Mucosa of rectum (tissue), 2 donors: Measurements from ENCODE around the gene NSUN4.
"Not testable (repeated sequence)": the region's sequence is repeated elsewhere in the genome, so short reads cannot be mapped to it uniquely, and the experiment has no call there.

Experiments
- H3K27ac ChIP-seq, 2 donors: one replicate each; pipeline ENCODE4 v1.7.0; 2013; ENCODE audit warnings: inconsistent platforms in 2 of 2, low read depth in 2 of 2, low read length in 2 of 2
- H3K27me3 ChIP-seq, 2 donors: one replicate each; pipeline ENCODE4 v1.7.0; 2013; ENCODE audit warnings: low read length in 2 of 2; ENCODE audit not compliant: control insufficient read depth in 2 of 2, insufficient read depth in 2 of 2
- H3K36me3 ChIP-seq, 2 donors: one replicate each; pipeline ENCODE4 v1.7.0; 2013; ENCODE audit warnings: low read length in 2 of 2; ENCODE audit not compliant: control insufficient read depth in 2 of 2, insufficient read depth in 2 of 2
- H3K4me1 ChIP-seq, 2 donors: one replicate each; pipeline ENCODE4 v1.7.0; 2013; ENCODE audit warnings: low read length in 2 of 2, mild to moderate bottlenecking in 1 of 2; ENCODE audit not compliant: control insufficient read depth in 2 of 2, insufficient read depth in 2 of 2
- H3K4me3 ChIP-seq, 2 donors: one replicate each; pipeline ENCODE4 v1.7.0; 2013; ENCODE audit warnings: low read length in 2 of 2
- H3K9ac ChIP-seq, 2 donors: one replicate each; pipeline ENCODE4 v1.7.0; 2013; ENCODE audit warnings: low read length in 2 of 2, low read depth in 1 of 2, mild to moderate bottlenecking in 1 of 2
- H3K9me3 ChIP-seq, 2 donors: one replicate each; pipeline ENCODE4 v1.7.0; 2013; ENCODE audit warnings: low read length in 2 of 2; ENCODE audit not compliant: control insufficient read depth in 2 of 2
- donor health status: healthy.
- donor health status: Normal muscosa, but diverticular disease.

Gene NSUN4

GRCh38 chr1:46306159-46306530 lies 34.5 kb upstream of the NSUN4 start:
- Histone ChIP-seq H3K27ac (no peak overlapping the region), H3K9me3 (no peaks in the 10 kb centered on the region), H3K4me3 (no peak overlapping the region), H3K36me3 (peaks cover 12 to 21% of the 10 kb centered on the region in 2 donors), H3K9ac (no peak overlapping the region), H3K4me1 (peaks cover 8 to 19% of the 10 kb centered on the region in 2 donors), H3K27me3 (no peaks in the 10 kb centered on the region)

DNA sequence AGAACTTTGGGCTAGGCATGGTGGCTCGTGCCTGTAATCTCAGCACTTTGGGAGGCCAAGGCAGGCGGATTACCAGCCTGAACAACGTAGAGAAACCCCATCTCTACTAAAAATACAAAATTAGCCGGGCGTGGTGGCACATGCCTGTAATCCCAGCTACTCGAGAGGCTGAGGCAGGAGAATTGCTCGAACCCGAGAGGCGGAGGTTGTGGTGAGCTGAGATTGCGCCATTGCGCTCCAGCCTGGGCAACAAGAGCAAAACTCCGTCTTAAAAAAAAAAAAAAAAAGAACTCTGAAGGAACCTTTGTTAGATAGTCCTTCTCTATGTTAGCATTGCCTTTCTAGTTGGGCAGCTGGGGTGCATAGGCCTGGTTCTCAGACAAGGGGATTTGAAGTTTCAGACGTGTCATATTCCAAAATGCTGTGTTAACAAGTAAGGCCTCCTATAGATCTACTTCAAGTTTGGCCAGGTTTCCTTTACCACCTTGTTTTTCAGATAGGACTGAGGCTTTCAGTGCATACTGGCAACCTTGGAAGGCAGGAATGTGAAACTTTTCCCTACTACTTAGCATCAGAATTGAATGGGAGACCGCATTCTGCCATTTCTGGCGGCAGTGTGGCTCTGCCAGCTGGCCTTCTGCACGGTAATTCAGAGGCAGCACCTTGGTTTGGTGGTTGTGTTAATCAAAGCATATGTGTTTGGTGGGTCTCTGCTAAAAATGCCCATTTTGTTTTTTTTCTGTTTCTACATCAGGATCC lies 31.0 kb upstream of the NSUN4 start:
- H3K36me3 ChIP-seq, result peaks cover 27 to 44% of the 10 kb centered on the region in 2 donors
- no peak overlapping the region for H3K27ac ChIP-seq
- H3K4me3 ChIP-seq, result no peak overlapping the region
- H3K9me3 ChIP-seq, result no peaks in the 10 kb centered on the region
- H3K4me1 ChIP-seq, result peaks cover 2 to 12% of the 10 kb centered on the region in 2 donors
- no peak overlapping the region for H3K9ac ChIP-seq
- H3K27me3 ChIP-seq, result no peaks in the 10 kb centered on the region

GRCh38 chr1:46310321-46310720 lies 30.3 kb upstream of the NSUN4 start:
- H3K27me3 ChIP-seq, result no peaks in the 10 kb centered on the region
- H3K4me1 ChIP-seq, result peaks cover 0 to 7% of the 10 kb centered on the region in 2 donors
- no peak overlapping the region for H3K9ac ChIP-seq
- H3K9me3 ChIP-seq, result no peaks in the 10 kb centered on the region
- no peak overlapping the region for H3K27ac ChIP-seq
- peaks cover 30 to 48% of the 10 kb centered on the region in 2 donors for H3K36me3 ChIP-seq
- no peak overlapping the region for H3K4me3 ChIP-seq

DNA sequence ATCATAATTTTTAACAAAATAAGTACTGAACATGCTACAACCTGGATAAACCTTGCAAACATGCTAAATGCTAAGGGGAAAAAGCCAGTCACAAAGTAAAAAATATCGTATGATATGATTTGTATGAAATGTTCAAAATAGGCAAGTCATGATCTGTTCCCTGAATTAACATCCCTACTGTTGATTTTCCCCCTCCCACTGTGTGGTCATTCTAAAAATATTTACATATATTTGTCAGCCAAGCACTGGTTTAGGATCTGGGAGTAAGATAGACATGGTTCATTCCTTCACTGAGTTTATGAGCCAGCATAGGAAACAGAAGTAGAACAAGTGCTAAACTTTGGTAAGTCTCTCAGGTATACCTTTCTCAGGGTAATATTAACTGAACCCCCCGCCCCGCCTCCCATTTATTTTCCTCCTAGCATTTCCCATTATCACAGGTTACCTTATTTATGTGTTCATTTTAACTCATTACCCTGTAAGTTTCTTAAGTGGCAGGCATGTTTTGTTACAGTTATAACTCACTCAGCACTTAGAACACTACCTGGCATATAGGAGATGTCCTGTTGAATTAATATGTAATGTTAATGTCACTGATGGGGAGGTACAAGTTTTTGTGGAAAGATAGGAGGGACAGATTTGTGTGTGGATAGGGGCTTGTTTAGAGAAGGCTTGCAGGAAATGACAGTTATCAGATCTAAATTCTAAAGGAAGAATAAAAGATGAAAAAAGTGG lies 24.8 kb upstream of the NSUN4 start:
- no peak overlapping the region for H3K27ac ChIP-seq
- H3K4me1 ChIP-seq, result no peaks in the 10 kb centered on the region
- H3K36me3 ChIP-seq, result peaks cover 34 to 45% of the 10 kb centered on the region in 2 donors
- H3K9me3 ChIP-seq, result no peaks in the 10 kb centered on the region
- no peaks in the 10 kb centered on the region for H3K27me3 ChIP-seq
- no peak overlapping the region for H3K4me3 ChIP-seq
- H3K9ac ChIP-seq, result no peak overlapping the region

DNA sequence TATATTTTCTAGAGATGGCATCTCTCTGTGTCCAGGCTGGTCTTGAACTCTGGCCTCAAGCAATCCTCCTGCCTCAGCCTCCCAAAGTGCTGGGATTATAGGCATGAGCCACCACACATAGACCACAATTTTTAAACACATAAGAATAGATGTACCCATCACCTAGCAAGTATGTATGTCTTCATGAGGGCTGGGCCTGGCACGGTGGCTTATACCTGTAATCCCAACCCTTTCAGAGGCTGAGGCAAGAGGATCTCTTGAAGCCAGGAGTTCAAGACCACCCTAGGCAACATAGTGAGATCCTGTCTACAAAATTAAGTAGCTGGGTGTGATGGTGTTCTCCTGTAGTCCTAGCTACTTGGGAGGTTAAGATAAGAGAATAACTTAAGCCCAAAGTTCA lies 23.3 kb upstream of the NSUN4 start:
- no peaks in the 10 kb centered on the region for H3K4me1 ChIP-seq
- H3K27ac ChIP-seq, result no peak overlapping the region
- H3K36me3 ChIP-seq, result peaks cover 28 to 39% of the 10 kb centered on the region in 2 donors
- no peaks in the 10 kb centered on the region for H3K9me3 ChIP-seq
- H3K4me3 ChIP-seq, result no peak overlapping the region
- H3K27me3 ChIP-seq, result no peaks in the 10 kb centered on the region
- H3K9ac ChIP-seq, result no peak overlapping the region

DNA sequence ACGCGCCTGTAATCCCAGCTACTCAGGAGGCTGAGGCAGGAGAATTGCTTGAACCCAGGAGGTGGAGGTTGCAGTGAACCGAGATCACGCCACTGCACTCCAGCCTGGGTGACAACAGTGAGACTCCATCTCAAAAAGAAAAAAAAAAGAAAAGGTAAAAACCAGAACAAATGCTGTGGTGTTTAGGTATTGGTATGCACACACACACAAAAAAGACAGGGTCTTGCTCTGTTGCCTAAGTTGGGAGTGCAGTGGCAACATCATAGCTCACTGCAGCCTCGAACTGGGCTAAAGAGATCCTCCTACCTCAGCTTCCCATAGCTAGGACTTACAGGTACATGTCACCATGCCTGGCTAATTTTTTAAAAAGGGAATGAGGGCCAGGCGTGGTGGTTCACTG lies 21.3 kb upstream of the NSUN4 start:
- H3K36me3 ChIP-seq, result peaks cover 18 to 25% of the 10 kb centered on the region in 2 donors
- H3K9ac ChIP-seq, H3K4me3 ChIP-seq, H3K27ac ChIP-seq, H3K27me3 ChIP-seq, H3K4me1 ChIP-seq, H3K9me3 ChIP-seq: not testable (repeated sequence)

DNA sequence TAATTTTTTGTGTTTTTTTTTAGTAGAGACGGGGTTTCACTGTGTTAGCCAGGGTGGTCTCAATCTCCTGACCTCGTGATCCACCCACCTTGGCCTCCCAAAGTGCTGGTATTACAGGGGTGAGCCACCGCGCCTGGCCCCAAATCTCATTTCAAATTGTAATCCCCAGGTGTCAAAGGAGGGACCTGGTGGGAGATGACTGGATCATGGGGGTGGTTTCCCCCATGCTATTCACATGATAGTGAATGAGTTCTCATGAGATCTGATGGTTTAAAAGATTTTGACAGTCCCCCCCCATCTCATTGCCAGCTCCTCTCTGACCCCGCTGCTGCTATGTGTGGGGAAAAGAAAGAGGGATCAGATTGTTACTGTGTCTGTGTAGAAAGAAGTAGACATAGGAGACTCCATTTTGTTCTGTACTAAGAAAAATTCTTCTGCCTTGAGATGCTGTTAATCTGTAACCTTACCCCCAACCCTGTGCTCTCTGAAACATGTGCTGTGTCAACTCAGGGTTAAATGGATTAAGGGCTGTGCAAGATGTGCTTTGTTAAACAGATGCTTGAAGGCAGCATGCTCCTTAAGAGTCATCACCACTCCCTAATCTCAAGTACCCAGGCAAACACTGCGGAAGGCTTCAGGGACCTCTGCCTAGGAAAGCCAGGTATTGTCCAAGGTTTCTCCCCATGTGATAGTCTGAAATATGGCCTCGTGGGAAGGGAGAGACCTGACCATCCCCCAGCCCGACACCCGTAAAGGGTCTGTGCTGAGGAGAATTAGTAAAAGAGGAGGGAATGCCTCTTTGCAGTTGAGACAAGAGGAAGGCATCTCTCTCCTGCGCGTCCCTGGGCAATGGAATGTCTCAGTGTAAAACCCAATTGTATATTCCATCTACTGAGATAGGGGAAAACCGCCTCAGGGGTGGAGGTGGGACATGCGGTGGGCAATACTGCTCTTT lies 20.4 kb upstream of the NSUN4 start:
- not testable (repeated sequence) for H3K4me3 ChIP-seq, H3K27ac ChIP-seq, H3K9me3 ChIP-seq, H3K27me3 ChIP-seq, H3K4me1 ChIP-seq, H3K9ac ChIP-seq
- peaks cover 16 to 18% of the 10 kb centered on the region in 2 donors for H3K36me3 ChIP-seq

DNA sequence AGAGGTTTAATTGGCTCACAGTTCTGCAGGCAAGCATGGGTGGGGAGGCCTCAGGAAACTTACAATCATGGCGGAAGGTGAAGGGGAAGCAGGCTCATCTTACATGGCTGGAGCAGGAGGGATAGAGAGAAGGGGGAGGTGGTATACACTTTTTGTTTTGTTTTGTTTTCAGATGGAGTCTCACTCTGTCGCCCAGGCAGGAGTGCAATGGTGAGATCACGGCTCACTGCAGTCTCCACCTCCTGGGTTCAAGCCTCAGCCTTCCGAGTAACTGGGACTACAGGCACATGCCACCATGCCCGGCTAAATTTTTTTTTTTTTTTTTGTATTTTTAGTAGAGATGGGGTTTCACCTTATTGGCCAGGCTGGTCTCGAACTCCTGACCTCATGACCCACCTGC lies 18.4 kb upstream of the NSUN4 start:
- H3K9ac ChIP-seq, H3K4me1 ChIP-seq, H3K27me3 ChIP-seq, H3K9me3 ChIP-seq, H3K36me3 ChIP-seq, H3K27ac ChIP-seq, H3K4me3 ChIP-seq: not testable (repeated sequence)

GRCh38 chr1:46325285-46326076 lies 15.1 kb upstream of the NSUN4 start:
- H3K27ac ChIP-seq, H3K9ac ChIP-seq, H3K4me1 ChIP-seq, H3K4me3 ChIP-seq, H3K27me3 ChIP-seq, H3K36me3 ChIP-seq, H3K9me3 ChIP-seq: not testable (repeated sequence)
